WTC11 (cell line): ENCODE data around the gene RSBN1L.

Experiments
- ATF1 ChIP-seq: sonication (generic); formaldehyde crosslinking; IDR thresholded peaks from 2 replicates; pipeline ENCODE4 v1.8.1; 2023; ENCODE audit warnings: mild to moderate bottlenecking, moderate library complexity, missing genetic modification reagents
- CTCF ChIP-seq: fragments of 200-600 bp; IDR thresholded peaks from 2 replicates; pipeline ENCODE4 v1.8.0; 2022; ENCODE audit warnings: antibody characterized with exemption
- FOXJ3 ChIP-seq: sonication (generic); formaldehyde crosslinking; IDR thresholded peaks from 2 replicates; pipeline ENCODE4 v1.9.0; 2021; ENCODE audit warnings: missing genetic modification reagents, mild to moderate bottlenecking, borderline replicate concordance
- TEAD1 ChIP-seq: sonication (generic); formaldehyde crosslinking; IDR thresholded peaks from 2 replicates; pipeline ENCODE4 v1.8.0; 2022; ENCODE audit warnings: mild to moderate bottlenecking, missing genetic modification reagents
- ZNF423 ChIP-seq: fragments of 250-450 bp; sonication (Bioruptor Pico); IDR thresholded peaks from 2 replicates; pipeline ENCODE4 v2.1.2; 2022; ENCODE audit warnings: mild to moderate bottlenecking, moderate library complexity

GRCh38 chr7:77657427-77658224, 38.6 kb upstream of the RSBN1L start:
- TF ChIP-seq FOXJ3 (CRISPR knock-in tag) (no peak), TEAD1 (CRISPR knock-in tag) (no peak), ZNF423 (no peak), CTCF (no peak), ATF1 (no peak)
